ENCODE measurements around the gene TAS2R43. TPM values are rescaled to one million over a fixed set of nuclear protein-coding genes. Genes with fewer than 3 reads are reported as not detected.

Gene TAS2R43, protein sequence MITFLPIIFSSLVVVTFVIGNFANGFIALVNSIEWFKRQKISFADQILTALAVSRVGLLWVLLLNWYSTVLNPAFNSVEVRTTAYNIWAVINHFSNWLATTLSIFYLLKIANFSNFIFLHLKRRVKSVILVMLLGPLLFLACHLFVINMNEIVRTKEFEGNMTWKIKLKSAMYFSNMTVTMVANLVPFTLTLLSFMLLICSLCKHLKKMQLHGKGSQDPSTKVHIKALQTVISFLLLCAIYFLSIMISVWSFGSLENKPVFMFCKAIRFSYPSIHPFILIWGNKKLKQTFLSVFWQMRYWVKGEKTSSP
- polyA plus RNA-seq (0.35 and 1.1 TPM in 2 replicates), polyA minus RNA-seq (10.7 and 15.2 TPM in 2 replicates)

DNA sequence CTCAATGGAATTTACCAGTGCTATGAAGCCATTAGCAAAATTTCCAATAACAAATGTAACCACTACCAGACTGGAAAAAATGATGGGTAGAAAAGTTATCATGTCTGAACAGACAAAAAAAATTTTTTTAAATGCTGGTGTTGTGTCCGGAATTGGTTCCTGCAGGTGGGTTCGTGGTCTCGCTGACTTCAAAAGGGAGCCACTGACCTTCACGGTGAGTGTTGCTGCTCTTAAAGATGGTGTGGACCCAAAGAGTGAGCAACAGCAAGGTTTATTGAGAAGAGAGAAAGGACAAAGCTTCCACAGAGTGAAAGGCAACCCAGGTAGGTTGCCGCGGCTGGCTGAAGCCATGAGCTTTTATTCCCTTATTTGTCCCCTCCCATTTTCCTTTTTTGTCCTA is at the start of gene TAS2R43:
TSS of gene TAS2R43 (minus strand) at position 186 of the 400 bp plus-strand sequence. CDS start at position 102, 84 bp downstream.
- H3K79me2 ChIP-seq (replicated peaks; ENCODE audit: insufficient read depth, low read length): no peaks in the 10 kb centered on the region
- no peak within 1 kb of the TSS for H3K4me2 ChIP-seq (ENCODE audit: low read length)
- no peaks in the 10 kb centered on the region for H4K20me1 ChIP-seq (ENCODE audit: insufficient read depth)
- no peaks in the 10 kb centered on the region for H3K9me2 ChIP-seq (ENCODE audit: insufficient read depth, low read length)
- no peaks in the 10 kb centered on the region for H3K27me3 ChIP-seq (ENCODE audit: insufficient read depth, low read depth, low read length)
- no peaks in the 10 kb centered on the region for H3K36me3 ChIP-seq (ENCODE audit: insufficient read depth, low read length)
- TF ChIP-seq RAD21 (conservative IDR thresholded peaks at IDR 0.05) (no peak), SMC3 (conservative IDR thresholded peaks at IDR 0.05; ENCODE audit: poor library complexity) (no peak), EZH2 (IDR thresholded peaks at IDR 0.05; ENCODE audit: borderline replicate concordance, insufficient read depth, low read length, poor library complexity, severe bottlenecking) (no peak), TAF1 (IDR thresholded peaks at IDR 0.05; ENCODE audit: low read depth) (no peak), POLR2AphosphoS5 (IDR thresholded peaks at IDR 0.05) (no peak), EP300 (conservative IDR thresholded peaks at IDR 0.05; ENCODE audit: poor library complexity, severe bottlenecking) (no peak), MXI1 (conservative IDR thresholded peaks at IDR 0.05; ENCODE audit: poor library complexity, severe bottlenecking) (no peak)
- TF ChIP-seq, protein P1, sequence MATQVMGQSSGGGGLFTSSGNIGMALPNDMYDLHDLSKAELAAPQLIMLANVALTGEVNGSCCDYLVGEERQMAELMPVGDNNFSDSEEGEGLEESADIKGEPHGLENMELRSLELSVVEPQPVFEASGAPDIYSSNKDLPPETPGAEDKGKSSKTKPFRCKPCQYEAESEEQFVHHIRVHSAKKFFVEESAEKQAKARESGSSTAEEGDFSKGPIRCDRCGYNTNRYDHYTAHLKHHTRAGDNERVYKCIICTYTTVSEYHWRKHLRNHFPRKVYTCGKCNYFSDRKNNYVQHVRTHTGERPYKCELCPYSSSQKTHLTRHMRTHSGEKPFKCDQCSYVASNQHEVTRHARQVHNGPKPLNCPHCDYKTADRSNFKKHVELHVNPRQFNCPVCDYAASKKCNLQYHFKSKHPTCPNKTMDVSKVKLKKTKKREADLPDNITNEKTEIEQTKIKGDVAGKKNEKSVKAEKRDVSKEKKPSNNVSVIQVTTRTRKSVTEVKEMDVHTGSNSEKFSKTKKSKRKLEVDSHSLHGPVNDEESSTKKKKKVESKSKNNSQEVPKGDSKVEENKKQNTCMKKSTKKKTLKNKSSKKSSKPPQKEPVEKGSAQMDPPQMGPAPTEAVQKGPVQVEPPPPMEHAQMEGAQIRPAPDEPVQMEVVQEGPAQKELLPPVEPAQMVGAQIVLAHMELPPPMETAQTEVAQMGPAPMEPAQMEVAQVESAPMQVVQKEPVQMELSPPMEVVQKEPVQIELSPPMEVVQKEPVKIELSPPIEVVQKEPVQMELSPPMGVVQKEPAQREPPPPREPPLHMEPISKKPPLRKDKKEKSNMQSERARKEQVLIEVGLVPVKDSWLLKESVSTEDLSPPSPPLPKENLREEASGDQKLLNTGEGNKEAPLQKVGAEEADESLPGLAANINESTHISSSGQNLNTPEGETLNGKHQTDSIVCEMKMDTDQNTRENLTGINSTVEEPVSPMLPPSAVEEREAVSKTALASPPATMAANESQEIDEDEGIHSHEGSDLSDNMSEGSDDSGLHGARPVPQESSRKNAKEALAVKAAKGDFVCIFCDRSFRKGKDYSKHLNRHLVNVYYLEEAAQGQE (IDR thresholded peaks at IDR 0.05; ENCODE audit: borderline replicate concordance): no peak
- TF ChIP-seq, protein P2, sequence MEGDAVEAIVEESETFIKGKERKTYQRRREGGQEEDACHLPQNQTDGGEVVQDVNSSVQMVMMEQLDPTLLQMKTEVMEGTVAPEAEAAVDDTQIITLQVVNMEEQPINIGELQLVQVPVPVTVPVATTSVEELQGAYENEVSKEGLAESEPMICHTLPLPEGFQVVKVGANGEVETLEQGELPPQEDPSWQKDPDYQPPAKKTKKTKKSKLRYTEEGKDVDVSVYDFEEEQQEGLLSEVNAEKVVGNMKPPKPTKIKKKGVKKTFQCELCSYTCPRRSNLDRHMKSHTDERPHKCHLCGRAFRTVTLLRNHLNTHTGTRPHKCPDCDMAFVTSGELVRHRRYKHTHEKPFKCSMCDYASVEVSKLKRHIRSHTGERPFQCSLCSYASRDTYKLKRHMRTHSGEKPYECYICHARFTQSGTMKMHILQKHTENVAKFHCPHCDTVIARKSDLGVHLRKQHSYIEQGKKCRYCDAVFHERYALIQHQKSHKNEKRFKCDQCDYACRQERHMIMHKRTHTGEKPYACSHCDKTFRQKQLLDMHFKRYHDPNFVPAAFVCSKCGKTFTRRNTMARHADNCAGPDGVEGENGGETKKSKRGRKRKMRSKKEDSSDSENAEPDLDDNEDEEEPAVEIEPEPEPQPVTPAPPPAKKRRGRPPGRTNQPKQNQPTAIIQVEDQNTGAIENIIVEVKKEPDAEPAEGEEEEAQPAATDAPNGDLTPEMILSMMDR (IDR thresholded peaks at IDR 0.05; ENCODE audit: poor library complexity, severe bottlenecking): no peak
- H3K27ac ChIP-seq (ENCODE audit: low read length): no peak within 1 kb of the TSS
- H3K4me3 ChIP-seq (ENCODE audit: low read length): no peak within 1 kb of the TSS
- no peaks in the 10 kb centered on the region for H3F3A ChIP-seq (ENCODE audit: insufficient read depth, low read length, poor library complexity, severe bottlenecking)
- H3K9me3 ChIP-seq (ENCODE audit: low read length): no peaks in the 10 kb centered on the region
- H2AFZ ChIP-seq (ENCODE audit: low read depth, low read length): no peak within 1 kb of the TSS
- no peak within 1 kb of the TSS for H3K9ac ChIP-seq (ENCODE audit: low read length)

DNA sequence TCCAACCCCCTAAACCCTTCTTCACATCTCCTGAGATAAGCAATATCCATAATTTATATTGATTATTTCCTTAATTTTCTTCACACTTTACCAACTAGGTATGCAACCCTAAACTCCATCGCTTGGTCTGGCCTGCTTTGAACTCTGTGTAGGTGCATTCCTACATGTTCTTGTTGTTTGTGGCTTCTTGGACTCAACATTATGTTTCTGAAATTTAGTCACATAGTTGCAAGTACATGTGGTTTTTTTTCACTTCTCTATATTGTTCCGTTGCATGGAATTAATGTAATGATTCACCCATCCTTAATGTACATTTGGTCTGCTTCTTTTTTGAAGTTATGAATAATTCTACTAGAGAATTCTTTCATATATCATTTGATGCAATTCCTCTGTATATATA is 44.0 kb upstream of the TAS2R43 start:
- Histone ChIP-seq H2AFZ (ENCODE audit: low read depth, low read length) (no peak overlapping the region), H3K9ac (ENCODE audit: low read length) (no peak overlapping the region), H3K9me2 (ENCODE audit: insufficient read depth, low read length) (no peaks in the 10 kb centered on the region), H3K27me3 (ENCODE audit: insufficient read depth, low read depth, low read length) (no peaks in the 10 kb centered on the region), H3K36me3 (ENCODE audit: insufficient read depth, low read length) (no peaks in the 10 kb centered on the region), H3K9me3 (ENCODE audit: low read length) (no peaks in the 10 kb centered on the region), H3K79me2 (replicated peaks; ENCODE audit: insufficient read depth, low read length) (peaks cover 41% of the 10 kb centered on the region), H3F3A (ENCODE audit: insufficient read depth, low read length, poor library complexity, severe bottlenecking) (no peaks in the 10 kb centered on the region), H3K4me3 (ENCODE audit: low read length) (no peak overlapping the region), H3K4me2 (ENCODE audit: low read length) (no peak overlapping the region), H4K20me1 (ENCODE audit: insufficient read depth) (no peaks in the 10 kb centered on the region), H3K27ac (ENCODE audit: low read length) (no peak overlapping the region)
- TF ChIP-seq EP300 (conservative IDR thresholded peaks at IDR 0.05; ENCODE audit: poor library complexity, severe bottlenecking) (no peak), EZH2 (IDR thresholded peaks at IDR 0.05; ENCODE audit: borderline replicate concordance, insufficient read depth, low read length, poor library complexity, severe bottlenecking) (no peak), RAD21 (conservative IDR thresholded peaks at IDR 0.05) (no peak), MXI1 (conservative IDR thresholded peaks at IDR 0.05; ENCODE audit: poor library complexity, severe bottlenecking) (no peak)

Measured in neural cell (in vitro differentiated cells).